Suppressor macrophage treated with lipopolysaccharide for 1 hour (primary cell): ENCODE results near the gene KHK.
"Not testable (repeated sequence)": the region's sequence is repeated elsewhere in the genome, so short reads cannot be mapped to it uniquely, and the experiment has no call there.

Experiments
- DNase-seq, 3 donors: peaks; one replicate each; pipeline ENCODE4 v3.0.0-alpha.2; 2020 to 2022

KHK gene

DNA sequence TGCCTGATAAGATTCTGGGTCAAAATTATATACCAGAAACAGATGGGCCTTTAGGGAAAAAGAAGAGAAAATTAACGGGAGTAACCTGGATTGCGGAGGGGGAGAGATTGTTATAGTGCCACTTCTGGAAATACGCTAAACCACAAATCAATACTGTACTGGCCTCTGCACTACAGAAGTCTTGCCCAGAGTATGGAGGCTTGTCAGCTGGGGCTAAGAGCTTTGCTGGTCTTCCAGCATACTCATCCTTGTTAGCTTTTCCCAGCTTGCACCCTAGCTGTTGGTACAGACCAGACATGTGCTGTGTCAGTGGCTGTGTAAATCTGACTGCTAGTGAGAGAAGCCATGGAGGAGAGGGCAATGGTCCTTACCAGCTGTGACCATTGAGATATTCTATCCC is 26.2 kb upstream of the KHK start:
- DNase-seq, result no peak

DNA sequence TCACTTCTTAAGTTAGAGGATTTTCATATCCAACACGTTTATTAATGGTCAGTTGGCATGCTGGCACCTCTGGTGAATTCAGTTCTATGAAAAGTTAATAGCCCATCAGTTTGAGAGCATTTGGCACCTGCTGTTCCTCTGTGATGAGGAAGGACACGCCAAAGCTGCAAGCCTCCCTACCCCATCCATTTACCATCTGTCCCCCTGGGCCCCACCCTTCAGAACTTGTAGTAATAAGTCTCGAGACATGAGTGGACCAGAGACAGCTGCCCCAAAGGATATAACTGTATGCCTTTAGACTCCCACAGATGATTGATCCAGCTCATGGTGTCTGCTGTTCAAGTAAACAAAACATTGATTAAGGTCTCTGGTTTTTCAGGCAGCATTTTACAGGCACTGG is 21.4 kb upstream of the KHK start:
- DNase-seq, result no peak

DNA sequence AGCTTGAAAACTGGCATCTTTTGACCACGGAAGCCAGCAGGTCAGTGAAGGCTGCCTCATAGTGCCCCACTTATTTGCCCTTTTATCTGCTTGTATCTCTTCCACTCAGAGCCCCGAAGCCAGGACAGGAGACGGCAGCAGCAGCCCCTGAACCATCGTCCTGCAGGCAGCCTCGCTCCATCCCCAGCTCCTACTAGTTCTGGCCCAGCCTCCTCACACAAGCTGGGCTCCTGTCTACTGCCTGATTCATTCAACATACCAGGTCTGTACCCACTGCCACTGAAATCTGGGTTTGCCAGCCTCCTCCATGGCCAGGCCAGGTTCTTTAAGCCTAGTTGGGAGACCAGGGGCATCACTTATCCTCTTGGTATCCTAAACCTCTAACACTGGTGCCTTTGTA is 19.2 kb upstream of the KHK start:
- no peak for DNase-seq

DNA sequence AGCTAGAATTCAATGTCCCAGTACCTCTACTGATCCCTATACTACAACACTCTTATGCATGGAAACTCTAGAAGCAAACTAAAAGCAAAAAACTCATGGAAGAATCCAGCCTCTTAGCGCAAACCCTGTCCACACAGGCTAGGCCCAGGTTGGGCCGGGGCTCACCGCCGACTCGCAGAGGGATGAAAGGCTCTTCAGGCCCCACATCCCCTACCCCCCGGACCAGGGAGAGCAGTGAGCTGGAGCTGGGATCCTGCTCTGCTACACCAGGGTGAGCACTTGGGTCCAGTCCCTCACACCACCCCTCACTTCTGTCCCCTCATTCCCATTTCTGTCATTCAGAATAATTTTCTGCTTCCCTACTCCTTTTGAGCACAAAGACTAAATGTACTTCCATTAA is 17.1 kb upstream of the KHK start:
- DNase-seq, result no peak

DNA sequence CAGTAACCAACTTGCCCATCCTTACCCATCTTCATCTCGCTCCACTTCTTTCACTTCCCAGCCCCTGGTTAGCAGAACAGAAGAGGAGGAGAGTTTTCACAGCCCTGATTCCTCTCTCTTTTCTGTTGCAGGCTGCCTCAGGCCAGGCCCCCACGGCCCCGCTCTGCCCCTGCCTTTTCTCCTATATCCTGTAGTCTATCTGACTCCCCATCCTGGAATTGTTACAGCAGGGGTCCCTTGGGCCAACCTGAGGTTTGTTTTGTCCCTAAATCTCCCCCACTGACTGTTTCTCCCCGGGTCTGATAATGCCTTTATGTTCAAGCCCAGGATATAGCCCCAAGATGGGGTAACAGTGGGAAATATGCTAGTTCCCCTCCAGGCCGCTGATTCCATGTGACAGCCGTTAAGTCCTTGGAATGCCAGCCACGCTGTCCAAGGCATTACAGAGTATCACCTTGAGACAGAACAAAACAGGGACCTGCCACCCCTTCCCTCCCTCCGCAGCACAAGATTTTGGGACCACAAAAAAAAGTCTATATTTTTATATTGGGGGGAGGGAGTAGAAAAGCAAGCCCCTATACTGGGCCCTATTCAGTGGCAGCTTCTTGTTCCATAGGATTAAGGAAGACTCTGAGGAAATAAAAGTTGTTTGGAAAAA is 16.5 kb upstream of the KHK start:
- no peak for DNase-seq

DNA sequence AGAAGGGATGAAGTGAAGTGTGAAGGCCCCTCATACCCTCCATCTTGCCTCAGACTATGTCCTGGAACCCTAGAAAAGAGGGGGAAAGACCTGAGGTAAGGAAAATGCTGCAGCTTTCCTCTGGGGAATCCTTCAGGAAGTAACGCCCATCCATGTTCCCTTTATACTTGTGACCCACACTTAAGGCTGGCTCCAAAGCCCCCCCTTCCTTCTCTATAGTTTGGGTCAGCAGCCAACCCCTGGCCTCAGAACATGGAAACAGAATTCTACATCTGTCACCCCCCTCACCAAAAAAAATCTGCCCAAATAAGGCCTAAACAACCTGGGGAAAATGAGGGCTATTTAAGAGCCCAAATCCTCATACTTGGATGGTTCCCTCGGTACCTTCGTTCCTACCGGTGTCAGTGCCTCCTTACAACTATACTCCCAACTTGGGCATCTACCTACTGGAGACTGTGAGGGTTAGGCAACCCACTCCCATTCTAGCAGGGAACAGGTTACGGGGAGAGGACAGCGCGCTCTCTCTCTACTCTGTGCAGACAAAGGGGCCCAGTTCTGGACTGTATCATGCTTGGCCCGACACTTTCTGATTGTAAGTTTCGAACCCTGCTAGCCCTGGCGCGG is 15.8 kb upstream of the KHK start:
- no peak for DNase-seq

DNA sequence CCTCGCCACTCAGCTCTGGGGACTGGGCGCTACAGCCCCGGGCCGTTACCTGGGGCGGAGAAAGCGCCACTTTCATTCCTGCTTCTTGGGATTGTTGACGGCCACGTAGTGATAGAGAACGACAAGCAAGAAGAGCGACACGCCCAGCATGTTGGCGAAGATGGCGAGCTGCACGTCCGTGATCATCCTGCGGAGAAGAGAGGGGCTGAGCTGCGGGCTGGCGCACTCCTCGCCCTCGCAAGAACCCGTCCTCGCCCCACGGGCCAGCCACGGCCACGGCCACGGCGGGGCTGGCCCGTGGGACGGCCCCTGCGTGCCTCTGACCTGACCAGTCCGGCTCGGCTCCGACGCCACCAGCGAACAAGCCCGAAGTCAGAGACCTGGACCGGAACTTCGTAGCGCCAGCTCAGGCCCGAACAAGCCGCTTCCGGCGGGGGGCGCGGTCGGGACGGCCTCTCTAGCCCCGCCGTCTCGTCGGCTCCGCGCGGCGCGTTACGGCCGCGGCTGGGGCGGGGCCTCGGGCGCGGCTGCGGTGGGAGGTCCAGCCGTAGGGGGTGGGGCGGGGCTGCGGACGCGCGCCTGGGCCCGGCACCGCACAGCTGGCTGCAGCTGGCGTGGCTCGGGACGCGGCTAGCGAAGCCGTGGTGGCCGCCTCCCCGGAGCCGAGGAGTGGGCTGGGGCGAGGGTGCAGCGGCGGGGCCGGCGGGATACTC is 15.1 kb upstream of the KHK start, which contains the start of gene OST4:
TSS of gene OST4 (minus strand) at position 378 of the 713 bp plus-strand sequence.
- peak; percentile 95 to 99 (median 98) for DNase-seq

DNA sequence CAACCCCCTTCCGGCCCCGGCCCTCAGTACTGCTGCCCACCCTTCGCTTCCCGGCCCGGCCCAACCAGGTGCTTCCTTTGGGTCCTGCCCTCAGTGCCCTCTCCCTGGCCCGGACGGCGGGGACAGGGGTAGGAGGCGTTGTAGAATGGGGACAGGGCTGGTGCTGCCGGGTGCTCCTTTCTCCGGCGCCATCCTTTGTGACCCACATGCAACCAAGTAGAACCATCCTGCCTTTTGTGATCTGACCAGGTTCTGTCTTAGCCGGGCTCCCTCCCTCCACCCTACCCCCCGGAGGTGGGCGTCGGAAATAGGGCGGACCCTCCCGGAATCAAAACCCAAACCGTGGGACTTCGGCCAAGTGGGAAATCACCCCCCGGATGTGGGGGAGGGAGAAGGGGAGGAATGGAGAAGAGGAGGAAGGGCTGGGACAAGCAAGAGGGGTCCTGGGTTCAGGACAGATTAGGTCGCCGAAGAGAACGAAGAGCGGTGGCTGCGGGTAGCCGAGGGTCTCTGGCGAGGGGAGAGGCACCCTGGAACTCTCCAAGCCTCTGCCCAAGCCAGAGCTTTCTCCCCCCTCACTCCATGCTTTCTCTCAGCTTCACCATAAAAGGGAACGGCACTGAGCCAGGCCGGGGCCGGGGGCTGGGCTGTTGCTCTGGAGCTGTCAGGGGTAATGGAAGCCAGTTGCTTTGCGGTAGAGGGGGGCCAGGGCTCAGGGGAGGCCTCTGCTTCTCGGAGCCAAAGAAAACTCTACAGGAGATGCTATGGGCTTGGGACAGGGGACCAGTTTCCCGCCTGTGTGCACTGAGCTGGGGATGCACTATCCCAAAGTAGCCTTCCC is 14.4 kb upstream of the KHK start:
- DNase-seq, result peak in 2 of 3 donors; percentile 48 to 62

DNA sequence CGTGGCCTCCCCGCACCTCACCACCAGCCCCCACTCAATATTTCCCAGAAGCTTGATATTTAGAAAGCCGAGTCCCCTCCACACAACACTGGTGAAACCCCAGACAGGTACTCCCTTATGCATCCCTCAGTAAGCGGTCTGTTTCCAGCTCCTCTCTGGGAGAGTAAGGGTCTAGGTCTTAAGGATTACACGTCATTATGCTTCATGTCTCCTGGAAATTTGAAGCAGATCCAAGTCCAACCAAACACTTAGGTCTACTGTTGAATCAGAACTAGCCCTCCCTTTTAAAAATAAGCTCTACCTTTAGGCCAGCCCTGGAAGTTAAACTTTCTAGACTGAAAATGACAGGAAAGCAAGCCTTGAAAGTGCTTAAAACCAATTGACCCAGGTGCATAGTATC is 13.7 kb upstream of the KHK start:
- no peak for DNase-seq

DNA sequence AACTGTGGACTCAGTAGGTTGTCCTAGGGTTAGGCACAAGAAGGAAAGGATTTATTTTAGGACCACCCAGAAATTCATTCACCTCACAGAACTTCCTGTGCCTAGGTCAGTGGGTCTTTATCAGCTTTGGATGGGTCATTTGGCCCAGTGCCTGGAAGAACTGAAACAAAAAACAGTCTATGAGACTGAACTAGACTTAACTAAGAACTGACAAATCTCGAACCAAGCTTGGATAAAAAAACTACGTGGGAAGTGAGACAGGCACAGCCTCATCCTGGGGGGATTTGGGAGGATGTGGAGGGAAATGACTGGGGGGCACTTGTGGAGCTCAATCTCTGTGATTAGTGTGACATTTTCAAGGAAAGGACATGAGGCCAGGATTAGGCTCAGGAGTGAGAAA is 12.8 kb upstream of the KHK start:
- DNase-seq, result peak in 1 of 3 donors; percentile 24

DNA sequence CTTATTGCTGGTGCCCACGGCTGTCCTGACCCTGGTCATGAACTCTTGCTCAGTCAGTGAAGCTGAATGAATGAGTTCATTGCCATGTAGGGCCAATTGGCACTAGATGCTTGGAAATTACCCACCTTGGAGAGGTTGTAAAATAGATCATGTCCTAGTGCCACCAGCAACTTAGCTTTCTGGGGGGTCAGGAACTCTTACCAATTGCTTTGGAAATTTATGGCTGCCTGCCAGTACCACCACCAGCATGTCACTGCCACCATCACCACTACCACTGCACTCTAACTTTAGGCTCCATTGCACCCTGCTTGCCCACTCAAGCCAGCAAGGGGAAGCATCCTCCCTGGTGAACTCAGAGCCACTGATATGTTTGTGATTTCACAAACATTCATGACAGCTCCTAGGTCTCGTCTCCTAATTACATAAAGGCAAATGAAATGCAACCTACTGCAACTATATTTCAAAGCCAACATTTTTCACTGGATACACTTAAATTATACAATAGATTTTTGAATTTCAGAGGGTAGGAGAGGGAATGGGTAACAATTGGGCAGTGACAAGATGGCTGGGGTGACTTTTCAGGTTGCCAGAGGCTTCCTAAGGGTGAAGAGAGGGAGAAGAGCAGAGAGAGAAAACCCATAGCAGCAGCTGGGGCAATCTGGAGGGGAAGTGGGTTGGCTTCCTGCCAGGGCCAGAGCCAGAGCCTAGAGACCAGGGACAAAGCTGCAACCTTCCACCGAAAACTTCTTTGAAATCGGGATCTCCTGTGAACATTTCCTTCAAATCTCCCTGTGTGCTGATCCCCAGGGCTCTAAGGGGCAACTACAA is 11.6 kb upstream of the KHK start:
- peak; percentile 51 to 71 (median 59) for DNase-seq

DNA sequence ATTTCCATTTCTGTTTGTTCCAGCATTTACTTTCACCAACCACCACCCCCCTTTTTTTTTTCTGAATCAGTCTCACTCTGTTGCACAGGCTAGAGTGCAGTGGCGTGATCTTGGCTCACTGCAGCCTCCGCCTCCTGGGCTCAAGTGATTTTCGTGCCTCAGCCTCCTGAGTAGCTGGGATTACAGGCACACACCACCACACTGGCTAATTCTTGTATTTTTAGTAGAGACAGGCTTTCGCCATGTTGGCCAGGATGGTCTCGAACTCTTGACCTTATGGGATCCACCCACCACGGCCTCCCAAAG is 11.1 kb upstream of the KHK start:
- DNase-seq, result not testable (repeated sequence)

DNA sequence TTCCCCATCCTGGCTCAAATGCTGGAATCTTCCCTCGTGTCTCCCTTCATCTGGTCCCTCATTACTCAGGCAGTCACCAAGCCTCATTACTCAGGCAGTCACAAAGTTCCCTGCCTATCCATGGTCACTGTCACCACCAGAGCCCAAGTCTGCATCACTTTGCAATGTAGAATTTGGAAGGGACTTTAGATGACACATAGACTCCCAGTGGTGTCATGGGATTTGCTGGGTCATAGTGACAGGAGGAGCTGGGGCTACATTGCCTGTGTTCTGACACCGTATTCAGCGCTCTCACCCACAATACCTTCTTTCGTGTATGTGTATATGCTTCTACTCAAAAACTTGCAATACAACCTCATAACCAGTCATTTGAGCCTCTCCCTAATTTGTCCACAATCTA is 10.2 kb upstream of the KHK start:
- DNase-seq, result peak; percentile 78 to 86 (median 79)

DNA sequence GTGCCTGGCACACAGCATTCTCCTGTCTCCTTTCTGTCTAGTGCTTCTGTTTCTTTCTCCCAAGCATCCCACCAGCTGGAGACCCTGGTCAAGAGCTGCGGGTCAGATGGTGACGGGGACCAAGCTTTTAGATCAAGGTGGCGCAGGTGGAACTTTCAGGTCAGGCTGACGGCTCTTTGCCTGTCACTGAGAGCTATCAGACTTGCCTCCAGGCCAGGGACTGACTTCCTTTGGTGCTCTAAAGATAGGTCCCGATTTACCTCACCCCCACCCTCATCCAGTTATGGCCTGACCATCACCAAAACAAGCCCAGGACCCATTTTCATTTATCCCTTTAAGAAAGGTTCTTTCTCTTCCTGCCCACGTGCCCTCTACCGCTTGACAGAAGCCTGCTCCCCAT is 9.3 kb upstream of the KHK start:
- no peak for DNase-seq

DNA sequence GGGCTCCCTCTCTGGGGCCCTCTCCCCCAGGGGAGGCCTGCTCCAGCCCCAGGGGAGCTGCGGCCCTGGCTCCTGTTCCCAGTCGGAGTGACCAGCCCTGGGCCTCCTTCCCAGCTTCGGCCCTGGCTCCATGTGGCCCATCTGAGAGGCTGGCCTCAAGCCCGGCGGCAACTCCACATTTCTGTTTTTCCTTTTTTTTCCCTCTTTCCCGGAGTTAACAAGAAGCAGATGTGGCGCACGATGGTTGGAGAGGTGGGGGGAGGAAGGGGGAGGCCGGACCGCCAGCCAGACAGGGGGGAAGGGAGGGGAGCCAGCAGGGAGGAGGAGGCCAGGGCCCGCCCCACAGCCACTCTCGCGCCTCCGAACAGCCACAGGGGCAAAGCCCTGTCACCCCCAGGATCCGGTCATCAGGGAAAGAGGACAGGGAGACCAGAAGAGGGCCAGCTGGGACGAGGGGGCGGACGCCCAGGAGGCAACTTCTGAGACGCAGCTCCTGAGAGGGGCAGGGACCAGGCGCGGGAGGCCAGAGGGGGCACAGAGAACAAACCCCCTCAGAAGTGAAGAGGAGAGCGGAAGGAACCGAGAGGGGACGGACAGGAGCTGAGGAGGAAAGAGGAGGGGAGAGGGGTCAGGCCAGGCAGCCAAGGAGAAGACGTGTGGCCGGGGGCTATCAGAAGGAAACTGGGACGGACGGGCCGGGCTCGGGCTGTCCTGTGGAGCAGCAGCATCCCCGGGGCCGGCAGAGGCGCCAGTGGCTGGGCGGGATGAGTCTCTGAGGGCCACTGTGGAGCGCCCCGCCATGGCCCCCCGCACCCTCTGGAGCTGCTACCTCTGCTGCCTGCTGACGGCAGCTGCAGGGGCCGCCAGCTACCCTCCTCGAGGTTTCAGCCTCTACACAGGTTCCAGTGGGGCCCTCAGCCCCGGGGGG is 8.0 kb upstream of the KHK start, which contains the start of gene EMILIN1:
TSS of gene EMILIN1 (plus strand) at position 349 of the 928 bp plus-strand sequence. CDS start at position 800, 451 bp downstream.
- DNase-seq, result peak in 2 of 3 donors; percentile 34 to 46

DNA sequence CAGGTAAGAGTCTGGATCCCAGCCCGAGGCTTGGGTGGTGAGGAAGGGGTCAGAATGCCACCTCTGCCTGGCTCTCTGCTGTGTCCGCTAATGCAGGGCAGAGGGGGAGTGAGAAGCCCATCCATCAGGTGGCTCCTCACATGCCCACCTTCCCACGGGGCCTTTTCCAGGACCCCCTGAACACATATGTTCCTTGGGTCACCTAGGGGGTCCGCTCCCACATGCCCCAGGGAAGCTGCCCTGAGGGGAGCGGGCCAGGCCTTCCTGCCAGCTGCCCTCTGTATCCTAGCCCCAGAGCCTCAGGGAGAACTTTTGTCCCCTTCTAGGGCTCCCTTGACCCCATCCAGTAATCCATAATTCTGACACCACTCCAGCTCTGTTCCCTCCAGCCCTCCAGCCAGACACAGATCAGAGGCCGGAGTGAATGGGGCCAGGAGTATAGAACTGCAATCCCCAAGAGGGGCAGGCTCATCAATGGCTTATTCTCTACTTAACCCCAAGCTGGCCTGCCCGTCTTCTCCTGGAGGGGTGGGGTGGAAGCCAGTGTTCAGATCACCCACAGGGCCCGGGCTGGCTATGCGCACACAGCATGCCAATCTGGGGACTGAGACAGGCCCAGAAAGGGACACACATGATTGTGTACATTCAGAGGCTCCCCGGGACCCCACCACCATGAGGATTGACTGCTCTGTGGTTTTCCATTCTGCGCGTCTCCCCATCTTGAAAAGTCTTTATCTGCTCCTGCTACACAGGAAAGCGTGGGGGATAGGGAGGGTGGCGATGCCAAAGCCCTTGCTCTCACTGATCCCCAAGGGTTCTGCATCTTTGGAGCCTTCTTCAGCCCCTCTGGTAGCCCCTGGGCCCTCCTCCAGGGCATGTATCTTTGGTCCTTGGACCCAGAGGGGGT is 7.1 kb upstream of the KHK start:
- DNase-seq, result no peak

DNA sequence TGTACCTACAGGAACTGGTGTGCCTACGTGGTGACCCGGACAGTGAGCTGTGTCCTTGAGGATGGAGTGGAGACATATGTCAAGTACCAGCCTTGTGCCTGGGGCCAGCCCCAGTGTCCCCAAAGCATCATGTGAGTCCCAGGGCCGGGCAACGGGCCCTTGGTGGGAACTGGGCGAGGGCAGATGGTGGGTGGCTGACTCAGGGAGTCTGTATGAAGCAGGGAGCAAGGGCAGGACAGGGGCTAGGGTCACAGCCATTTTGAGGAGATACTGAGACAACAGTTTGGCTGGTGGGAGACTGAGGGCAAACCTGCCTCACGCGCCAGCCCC is 6.5 kb upstream of the KHK start:
- DNase-seq, result peak; percentile 31 to 50 (median 35)

DNA sequence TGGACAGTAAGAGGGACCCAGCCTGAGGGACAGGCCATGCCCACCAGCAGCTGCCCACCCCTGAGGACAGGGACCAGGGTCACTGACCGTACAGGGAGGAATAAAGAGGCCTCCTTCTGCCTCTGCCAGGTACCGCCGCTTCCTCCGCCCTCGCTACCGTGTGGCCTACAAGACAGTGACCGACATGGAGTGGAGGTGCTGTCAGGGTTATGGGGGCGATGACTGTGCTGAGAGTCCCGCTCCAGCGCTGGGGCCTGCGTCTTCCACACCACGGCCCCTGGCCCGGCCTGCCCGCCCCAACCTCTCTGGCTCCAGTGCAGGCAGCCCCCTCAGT is 6.0 kb upstream of the KHK start:
- no peak for DNase-seq

DNA sequence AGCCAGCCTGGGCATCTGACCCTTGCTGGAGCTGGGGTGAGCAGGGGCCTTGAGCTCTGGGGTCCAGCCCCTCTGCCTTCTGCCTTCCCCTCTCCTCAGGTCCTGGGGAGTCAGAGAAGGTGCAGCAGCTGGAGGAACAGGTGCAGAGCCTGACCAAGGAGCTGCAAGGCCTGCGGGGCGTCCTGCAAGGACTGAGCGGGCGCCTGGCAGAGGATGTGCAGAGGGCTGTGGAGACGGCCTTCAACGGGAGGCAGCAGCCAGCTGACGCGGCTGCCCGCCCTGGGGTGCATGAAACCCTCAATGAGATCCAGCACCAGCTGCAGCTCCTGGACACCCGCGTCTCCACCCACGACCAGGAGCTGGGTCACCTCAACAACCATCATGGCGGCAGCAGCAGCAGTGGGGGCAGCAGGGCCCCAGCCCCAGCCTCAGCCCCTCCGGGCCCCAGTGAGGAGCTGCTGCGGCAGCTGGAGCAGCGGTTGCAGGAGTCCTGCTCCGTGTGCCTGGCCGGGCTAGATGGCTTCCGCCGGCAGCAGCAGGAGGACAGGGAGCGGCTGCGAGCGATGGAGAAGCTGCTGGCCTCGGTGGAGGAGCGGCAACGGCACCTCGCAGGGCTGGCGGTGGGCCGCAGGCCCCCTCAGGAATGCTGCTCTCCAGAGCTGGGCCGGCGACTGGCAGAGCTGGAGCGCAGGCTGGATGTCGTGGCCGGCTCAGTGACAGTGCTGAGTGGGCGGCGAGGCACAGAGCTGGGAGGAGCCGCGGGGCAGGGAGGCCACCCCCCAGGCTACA is 4.4 kb upstream of the KHK start:
- no peak for DNase-seq
